Endothelial cell of umbilical vein (primary cell): Measurements from ENCODE around the gene TMEM151A.

Experiments used
- EZH2 ChIP-seq: IDR thresholded peaks from 2 replicates; pipeline ENCODE4 v1.6.1; 2012; ENCODE audit warnings: borderline replicate concordance, low read depth, mild to moderate bottlenecking, moderate library complexity, low read length, inconsistent platforms; ENCODE audit not compliant: severe bottlenecking
- FOS ChIP-seq: IDR thresholded peaks from 2 replicates; pipeline ENCODE4 v1.6.1; 2011; ENCODE audit warnings: mild to moderate bottlenecking, low read length, moderate library complexity, borderline replicate concordance; ENCODE audit not compliant: insufficient read depth
- GATA2 ChIP-seq: IDR thresholded peaks from 2 replicates; pipeline ENCODE4 v1.7.0; 2011; ENCODE audit warnings: low read depth, mild to moderate bottlenecking, moderate library complexity, mixed read lengths, low read length; ENCODE audit not compliant: insufficient read length, insufficient read depth
- JUN ChIP-seq: IDR thresholded peaks from 2 replicates; pipeline ENCODE4 v1.6.1; 2011; ENCODE audit warnings: borderline replicate concordance, low read depth; ENCODE audit not compliant: insufficient read length, insufficient read depth
- MYC ChIP-seq: IDR thresholded peaks from one replicate; pipeline ENCODE4 v1.6.1; 2011; ENCODE audit warnings: mild to moderate bottlenecking, low read depth, low read length
- POLR2A ChIP-seq: IDR thresholded peaks from 2 replicates; pipeline ENCODE4 v1.6.1; 2012; ENCODE audit warnings: low read depth, mild to moderate bottlenecking, control low read depth, low read length
- POLR2AphosphoS5 ChIP-seq: IDR thresholded peaks from 2 replicates; pipeline ENCODE4 v1.6.1; 2012; ENCODE audit warnings: low read depth, mild to moderate bottlenecking, control low read depth, low read length, moderate library complexity; ENCODE audit not compliant: insufficient read depth
- TF ChIP-seq, protein P1 (sequence below), 2 donors: IDR thresholded peaks; 1 replicate in 1 of 2; 2 replicates in 1 of 2; pipeline ENCODE4 v1.5.1; 2011; ENCODE audit warnings: low read length in 2 of 2, mild to moderate bottlenecking in 2 of 2, moderate library complexity in 2 of 2, control low read depth in 1 of 2, inconsistent platforms in 1 of 2, low read depth in 1 of 2; ENCODE audit not compliant: insufficient read depth in 1 of 2; ENCODE audit errors: extremely low read depth in 1 of 2
- TF ChIP-seq, protein P2 (sequence below): IDR thresholded peaks from 2 replicates; pipeline ENCODE4 v1.6.1; 2011; ENCODE audit not compliant: insufficient read depth, insufficient read length

DNA sequence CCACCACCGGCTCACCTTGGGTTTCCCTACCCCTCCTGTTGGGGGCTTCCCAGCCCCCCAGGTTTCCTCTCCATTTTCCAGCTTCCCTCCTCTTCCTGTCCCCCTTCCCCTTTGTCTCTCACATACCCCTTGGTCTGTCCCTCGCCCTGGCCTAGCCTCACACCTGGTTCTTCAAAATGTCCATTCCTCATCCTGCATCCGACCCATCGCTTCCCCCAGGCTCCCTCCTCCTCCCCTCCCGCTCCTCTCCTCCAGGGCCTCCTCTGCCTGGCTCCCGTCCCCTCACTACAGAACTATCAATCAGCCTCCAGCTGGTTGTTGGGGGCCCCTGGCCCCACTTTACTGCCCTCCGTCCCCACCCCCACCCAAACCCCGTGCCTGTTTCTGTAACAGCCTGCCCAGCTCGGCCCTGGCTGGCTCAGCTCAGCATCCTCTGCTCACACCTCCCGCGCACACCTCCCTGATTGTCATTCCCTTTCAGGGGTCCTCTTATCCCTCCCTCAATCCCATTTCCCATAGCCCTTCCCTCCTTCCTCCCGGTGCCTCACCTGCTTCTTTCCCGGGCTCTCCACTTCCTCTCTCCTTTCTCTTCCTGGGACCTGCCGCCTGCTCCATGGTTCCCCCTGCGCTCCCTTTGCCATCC lies 12.5 kb upstream of the TMEM151A start:
- TF ChIP-seq, protein P1, sequence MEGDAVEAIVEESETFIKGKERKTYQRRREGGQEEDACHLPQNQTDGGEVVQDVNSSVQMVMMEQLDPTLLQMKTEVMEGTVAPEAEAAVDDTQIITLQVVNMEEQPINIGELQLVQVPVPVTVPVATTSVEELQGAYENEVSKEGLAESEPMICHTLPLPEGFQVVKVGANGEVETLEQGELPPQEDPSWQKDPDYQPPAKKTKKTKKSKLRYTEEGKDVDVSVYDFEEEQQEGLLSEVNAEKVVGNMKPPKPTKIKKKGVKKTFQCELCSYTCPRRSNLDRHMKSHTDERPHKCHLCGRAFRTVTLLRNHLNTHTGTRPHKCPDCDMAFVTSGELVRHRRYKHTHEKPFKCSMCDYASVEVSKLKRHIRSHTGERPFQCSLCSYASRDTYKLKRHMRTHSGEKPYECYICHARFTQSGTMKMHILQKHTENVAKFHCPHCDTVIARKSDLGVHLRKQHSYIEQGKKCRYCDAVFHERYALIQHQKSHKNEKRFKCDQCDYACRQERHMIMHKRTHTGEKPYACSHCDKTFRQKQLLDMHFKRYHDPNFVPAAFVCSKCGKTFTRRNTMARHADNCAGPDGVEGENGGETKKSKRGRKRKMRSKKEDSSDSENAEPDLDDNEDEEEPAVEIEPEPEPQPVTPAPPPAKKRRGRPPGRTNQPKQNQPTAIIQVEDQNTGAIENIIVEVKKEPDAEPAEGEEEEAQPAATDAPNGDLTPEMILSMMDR (IDR thresholded peaks at IDR 0.05; ENCODE audit: extremely low read depth in 1 of 2, insufficient read depth in 1 of 2, low read depth in 1 of 2, low read length in 2 of 2): no peak
- no peak for TF ChIP-seq POLR2A
- no peak for TF ChIP-seq POLR2AphosphoS5
- TF ChIP-seq EZH2: no peak
- TF ChIP-seq FOS: no peak
- TF ChIP-seq MYC: no peak
- TF ChIP-seq JUN: no peak
- TF ChIP-seq, protein P2, sequence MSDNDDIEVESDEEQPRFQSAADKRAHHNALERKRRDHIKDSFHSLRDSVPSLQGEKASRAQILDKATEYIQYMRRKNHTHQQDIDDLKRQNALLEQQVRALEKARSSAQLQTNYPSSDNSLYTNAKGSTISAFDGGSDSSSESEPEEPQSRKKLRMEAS: no peak
- no peak for TF ChIP-seq GATA2
